ENCODE measurements around the gene NFIX.

The NFIX gene

GRCh38 chr19:13115936-13116281, 120.6 kb downstream of the NFIX start:
- no peak for DNase-seq

- DNase-seq: peak; percentile 81 to 97 (median 95)
Observed at GRCh38 chr19:13116282-13117175, 121.3 kb downstream of the NFIX start, which contains the start of gene TRMT1. Gene TRMT1, minus strand, starts transcription at chr19:13116740. Its CDS starts 341 bp downstream, at chr19:13116399.

- DNase-seq: no peak
Observed at GRCh38 chr19:13117176-13117771, 122.0 kb downstream of the NFIX start.

- peak; percentile 85 to 94 (median 94) for DNase-seq
Observed at GRCh38 chr19:13117772-13118423, 122.6 kb downstream of the NFIX start, which contains the start of gene NACC1. Gene NACC1, plus strand, starts transcription at chr19:13118264. Its CDS starts 16,944 bp downstream, at chr19:13135208.

- peak; percentile 7 to 68 (median 59) for DNase-seq
Observed at GRCh38 chr19:13118424-13119193, 123.3 kb downstream of the NFIX start.

GRCh38 chr19:13119627-13120026, 124.4 kb downstream of the NFIX start:
- DNase-seq: no peak

GRCh38 chr19:13120031-13120430, 124.8 kb downstream of the NFIX start:
- DNase-seq: no peak

- DNase-seq: no peak
Observed at GRCh38 chr19:13120817-13121216, 125.5 kb downstream of the NFIX start.

GRCh38 chr19:13121551-13122274, 126.4 kb downstream of the NFIX start:
- no peak for DNase-seq

GRCh38 chr19:13122275-13122878, 127.1 kb downstream of the NFIX start:
- DNase-seq: no peak

GRCh38 chr19:13122980-13123957, 128.0 kb downstream of the NFIX start:
- no peak for DNase-seq

- no peak for DNase-seq
Observed at GRCh38 chr19:13127051-13127450, 131.8 kb downstream of the NFIX start.

- no peak for DNase-seq
Observed at GRCh38 chr19:13127811-13128575, 132.7 kb downstream of the NFIX start.

GRCh38 chr19:13128583-13128982, 133.3 kb downstream of the NFIX start:
- DNase-seq: no peak

- no peak for DNase-seq
Observed at GRCh38 chr19:13129384-13129783, 134.1 kb downstream of the NFIX start.

- DNase-seq: no peak
Observed at GRCh38 chr19:13130886-13131490, 135.7 kb downstream of the NFIX start.

- no peak for DNase-seq
Observed at GRCh38 chr19:13132471-13133180, 137.4 kb downstream of the NFIX start.

- DNase-seq: no peak
Observed at GRCh38 chr19:13133241-13133870, 138.1 kb downstream of the NFIX start.

All from NCI-H1417 (cell line).